Brain microvascular endothelial cell (primary cell): ENCODE results near the gene NTRK3.

ENCODE experiments used
- DNase-seq: peaks from one replicate; pipeline ENCODE4 v3.0.0-alpha.2; 2020
- H3K27ac ChIP-seq: fragments of 250-450 bp; sonication (Bioruptor Pico); 2 replicates; pipeline ENCODE4 v1.5.1; 2020; ENCODE audit warnings: mild to moderate bottlenecking, moderate library complexity
- H3K27me3 ChIP-seq: fragments of 250-450 bp; sonication (Bioruptor Pico); replicated peaks from 2 replicates; pipeline ENCODE4 v1.5.1; 2020; ENCODE audit warnings: mild to moderate bottlenecking
- H3K36me3 ChIP-seq: fragments of 250-450 bp; sonication (Bioruptor Pico); replicated peaks from 2 replicates; pipeline ENCODE4 v1.5.1; 2020; ENCODE audit warnings: mild to moderate bottlenecking
- H3K4me3 ChIP-seq: 2 replicates; pipeline ENCODE4 v1.5.1; 2011; ENCODE audit warnings: low read depth, mild to moderate bottlenecking, control low read depth, low read length, moderate library complexity
- in situ Hi-C: cut with HindIII; loops from 2 replicates; pipeline ENCODE4 v1.10.0; 2017; ENCODE audit warnings: low sequenced_read_pairs, low pct_ligation_motif_present
- TF ChIP-seq, protein P1 (sequence below): IDR thresholded peaks from 2 replicates; pipeline ENCODE4 v1.5.1; 2011; ENCODE audit warnings: low read depth, mild to moderate bottlenecking, moderate library complexity, low read length, control low read depth, inconsistent platforms; ENCODE audit errors: missing control alignments

Gene NTRK3

DNA sequence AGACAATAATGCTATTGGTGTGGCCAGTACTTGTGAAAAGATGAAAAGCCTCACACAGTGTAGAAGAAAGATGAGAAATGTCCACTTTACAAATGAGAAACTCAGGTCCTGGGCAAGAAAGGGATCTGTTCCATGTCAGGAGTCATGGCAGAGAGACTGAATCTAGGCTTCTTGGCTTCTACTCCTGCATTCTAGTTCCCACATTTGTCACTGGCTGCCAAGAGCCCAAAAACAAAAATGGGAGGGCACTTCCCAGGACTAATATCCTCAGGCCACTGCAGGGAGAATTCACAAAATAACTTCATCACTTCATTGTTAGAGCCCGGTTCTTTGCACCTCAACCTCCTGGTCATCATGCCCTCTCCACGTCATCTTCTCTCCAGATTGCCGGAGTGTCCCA, 337.5 kb downstream of the NTRK3 start:
- TF ChIP-seq, protein P1, sequence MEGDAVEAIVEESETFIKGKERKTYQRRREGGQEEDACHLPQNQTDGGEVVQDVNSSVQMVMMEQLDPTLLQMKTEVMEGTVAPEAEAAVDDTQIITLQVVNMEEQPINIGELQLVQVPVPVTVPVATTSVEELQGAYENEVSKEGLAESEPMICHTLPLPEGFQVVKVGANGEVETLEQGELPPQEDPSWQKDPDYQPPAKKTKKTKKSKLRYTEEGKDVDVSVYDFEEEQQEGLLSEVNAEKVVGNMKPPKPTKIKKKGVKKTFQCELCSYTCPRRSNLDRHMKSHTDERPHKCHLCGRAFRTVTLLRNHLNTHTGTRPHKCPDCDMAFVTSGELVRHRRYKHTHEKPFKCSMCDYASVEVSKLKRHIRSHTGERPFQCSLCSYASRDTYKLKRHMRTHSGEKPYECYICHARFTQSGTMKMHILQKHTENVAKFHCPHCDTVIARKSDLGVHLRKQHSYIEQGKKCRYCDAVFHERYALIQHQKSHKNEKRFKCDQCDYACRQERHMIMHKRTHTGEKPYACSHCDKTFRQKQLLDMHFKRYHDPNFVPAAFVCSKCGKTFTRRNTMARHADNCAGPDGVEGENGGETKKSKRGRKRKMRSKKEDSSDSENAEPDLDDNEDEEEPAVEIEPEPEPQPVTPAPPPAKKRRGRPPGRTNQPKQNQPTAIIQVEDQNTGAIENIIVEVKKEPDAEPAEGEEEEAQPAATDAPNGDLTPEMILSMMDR, result no peak
- no peaks in the 10 kb centered on the region for H3K36me3 ChIP-seq
- H3K4me3 ChIP-seq, result no peak overlapping the region
- in situ Hi-C loops, result no loop called here
- DNase-seq, result no peak
- H3K27ac ChIP-seq, result no peak overlapping the region
- H3K27me3 ChIP-seq, result no peaks in the 10 kb centered on the region

GRCh38 chr15:87917480-87917879, 339.1 kb downstream of the NTRK3 start:
- in situ Hi-C loops, result no loop called here
- no peak for DNase-seq
- TF ChIP-seq, protein P1, result no peak
- Histone ChIP-seq H3K4me3 (no peak overlapping the region), H3K27ac (no peak overlapping the region), H3K36me3 (no peaks in the 10 kb centered on the region), H3K27me3 (no peaks in the 10 kb centered on the region)

DNA sequence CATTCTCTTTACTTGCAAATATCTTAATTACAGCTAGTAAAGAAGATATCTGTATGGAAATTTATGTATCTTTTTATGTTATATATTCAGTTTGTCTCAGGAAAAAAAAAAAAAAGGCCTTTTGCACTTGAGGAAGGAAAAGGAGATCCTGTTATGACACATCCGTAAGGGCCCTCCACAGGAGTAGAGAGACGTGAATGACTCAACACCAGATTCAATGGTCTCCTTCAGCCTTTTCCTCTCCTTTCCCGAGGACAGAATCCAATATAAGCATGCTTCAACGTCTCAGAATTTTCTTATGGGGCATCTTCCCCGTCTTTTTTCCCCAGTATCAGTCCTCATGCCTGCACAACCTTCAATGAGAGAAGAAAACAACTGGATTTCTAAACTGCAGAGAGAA, 340.3 kb downstream of the NTRK3 start:
- H3K4me3 ChIP-seq, result no peak overlapping the region
- H3K27me3 ChIP-seq, result no peaks in the 10 kb centered on the region
- DNase-seq, result no peak
- H3K27ac ChIP-seq, result no peak overlapping the region
- TF ChIP-seq, protein P1, result no peak
- in situ Hi-C loops, result no loop called here
- H3K36me3 ChIP-seq, result no peaks in the 10 kb centered on the region

DNA sequence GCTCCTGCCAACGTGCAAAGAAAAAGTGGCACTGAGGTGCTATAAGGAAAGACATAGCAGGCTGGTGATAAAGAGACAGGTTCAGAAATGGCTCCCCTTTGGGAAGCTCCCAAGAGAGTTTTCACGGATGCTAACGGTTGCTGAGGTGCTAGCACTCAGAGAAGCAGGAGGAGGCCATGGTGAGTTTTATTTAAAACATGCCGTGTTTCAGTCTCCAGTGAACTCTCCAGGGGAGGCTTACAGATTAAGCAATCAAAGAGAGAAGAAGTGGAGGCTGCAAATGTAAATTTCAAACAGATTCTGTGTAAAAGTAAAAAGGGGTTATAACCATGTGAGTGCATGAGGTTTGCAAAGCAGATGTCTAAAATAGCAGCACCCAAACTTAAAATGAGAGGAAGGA, 346.2 kb downstream of the NTRK3 start:
- no peak overlapping the region for H3K27ac ChIP-seq
- no peaks in the 10 kb centered on the region for H3K36me3 ChIP-seq
- H3K27me3 ChIP-seq, result no peaks in the 10 kb centered on the region
- no peak overlapping the region for H3K4me3 ChIP-seq
- TF ChIP-seq, protein P1, result no peak
- DNase-seq, result no peak
- in situ Hi-C loops, result no loop called here

DNA sequence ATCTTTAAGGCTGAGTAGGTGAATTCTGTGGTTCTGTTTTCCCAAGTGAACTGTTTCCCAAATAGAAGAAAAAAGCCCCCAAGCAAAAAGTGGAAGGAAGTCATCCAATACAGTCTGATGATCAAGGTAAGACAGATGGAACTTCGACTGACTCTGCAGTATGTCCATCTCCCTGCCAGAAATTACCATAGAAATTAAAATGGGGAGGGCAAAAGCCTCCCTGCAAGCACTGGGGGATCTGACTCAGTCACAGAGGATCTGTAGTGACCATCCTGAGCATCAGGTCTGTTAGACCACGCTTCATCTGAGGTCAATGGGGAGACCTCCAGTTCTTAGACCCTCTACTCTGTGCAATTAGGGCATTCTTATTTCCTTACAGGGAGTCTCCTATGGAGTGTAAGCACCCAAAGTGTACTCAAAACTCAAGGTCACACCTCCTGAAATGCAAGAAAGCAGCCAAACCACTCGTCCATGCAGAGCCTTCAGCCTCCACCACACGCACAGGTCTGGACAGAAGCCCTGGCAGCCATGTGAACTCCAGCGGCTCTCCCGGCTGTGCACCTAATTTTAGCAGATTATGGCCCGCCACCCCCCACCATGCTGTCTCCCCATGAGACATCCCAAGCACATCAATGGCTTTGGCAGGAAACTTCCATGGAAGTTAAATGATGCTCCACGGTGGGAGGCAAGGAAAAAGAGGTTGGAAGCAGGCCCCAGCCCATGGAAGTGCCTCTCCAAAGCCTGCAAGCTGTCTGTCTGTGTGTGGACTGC, 348.7 kb downstream of the NTRK3 start:
- no peak for DNase-seq
- TF ChIP-seq, protein P1, result no peak
- no peak overlapping the region for H3K4me3 ChIP-seq
- H3K36me3 ChIP-seq, result no peaks in the 10 kb centered on the region
- in situ Hi-C loops, result no loop called here
- H3K27ac ChIP-seq, result no peak overlapping the region
- no peaks in the 10 kb centered on the region for H3K27me3 ChIP-seq

GRCh38 chr15:87906444-87906843, 350.1 kb downstream of the NTRK3 start:
- in situ Hi-C loops, result no loop called here
- H3K27ac ChIP-seq, result no peak overlapping the region

More at GRCh38 chr15:87906444-87906843, 350.1 kb downstream of the NTRK3 start:
- no peak for DNase-seq
- no peaks in the 10 kb centered on the region for H3K27me3 ChIP-seq
- TF ChIP-seq, protein P1, result no peak
- no peak overlapping the region for H3K4me3 ChIP-seq
- no peaks in the 10 kb centered on the region for H3K36me3 ChIP-seq
